Measurements from ENCODE around the gene ZDHHC8. TPM values are rescaled to one million over a fixed set of nuclear protein-coding genes. Genes with fewer than 3 reads are reported as not detected.

Gene ZDHHC8
- total RNA-seq, 2 donors from 2014 or later: 41.6 to 47.6 TPM

DNA sequence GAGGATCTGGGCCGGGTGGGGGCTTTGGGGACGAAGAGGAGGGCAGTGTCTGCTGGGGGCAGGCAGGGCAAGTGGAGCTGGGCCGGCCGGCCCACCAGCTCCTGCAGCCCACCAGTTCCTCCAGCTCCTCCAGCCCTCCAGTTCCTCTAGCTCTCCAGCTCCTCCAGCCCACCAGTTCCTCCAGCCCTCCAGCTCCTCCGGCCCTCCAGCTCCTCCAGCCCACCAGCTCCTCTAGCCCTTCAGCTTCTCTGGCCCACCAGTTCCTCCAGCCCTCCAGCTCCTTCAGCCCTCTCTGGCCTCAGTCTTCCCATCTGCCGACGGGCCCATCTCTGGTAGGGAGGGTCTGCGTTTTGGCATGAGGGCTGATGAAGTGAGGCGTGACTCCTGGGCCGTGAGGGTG is 28.4 kb downstream of the ZDHHC8 start:
- no peak for ATAC-seq (replicated peaks in 1 of 2)
- no peak overlapping the region for H3K27ac Mint-ChIP-seq

DNA sequence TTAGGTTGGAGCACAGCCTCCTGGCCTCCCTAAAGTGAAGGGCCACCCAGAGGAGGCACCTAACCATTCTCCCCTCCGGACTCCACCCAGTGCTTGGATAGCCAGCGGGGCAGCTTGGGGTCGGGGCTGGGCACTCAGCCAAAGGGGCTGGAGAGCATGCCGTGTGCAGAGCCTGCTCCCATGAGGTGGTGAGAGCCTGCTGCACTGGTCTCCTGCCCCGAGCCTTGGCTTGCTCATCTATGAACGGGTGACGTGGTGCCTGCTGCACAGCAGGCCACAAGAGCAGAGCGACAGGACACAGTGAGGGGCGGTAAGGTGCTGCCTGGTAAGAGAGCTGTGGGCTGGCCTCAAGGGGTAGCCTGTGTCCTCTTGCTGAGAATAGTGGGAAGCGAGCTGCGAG is 33.3 kb downstream of the ZDHHC8 start:
- ATAC-seq (replicated peaks in 1 of 2): no peak
- Mint-ChIP-seq H3K4me1 (ENCODE audit: low read depth) (no peaks in the 10 kb centered on the region), H3K27ac (no peak overlapping the region)

More for the DNA sequence above, 28.4 kb downstream of the ZDHHC8 start:
- Mint-ChIP-seq H3K27me3 (ENCODE audit: low read depth) (no peaks in the 10 kb centered on the region), H3K36me3 (ENCODE audit: insufficient read depth in 2 of 2) (peaks cover 0 to 2% of the 10 kb centered on the region in 2 donors), H3K9me3 (peaks cover 2% of the 10 kb centered on the region in 2 donors), H3K4me1 (ENCODE audit: low read depth) (no peaks in the 10 kb centered on the region), H3K4me3 (no peak overlapping the region)
- DNase-seq: no peak

DNA sequence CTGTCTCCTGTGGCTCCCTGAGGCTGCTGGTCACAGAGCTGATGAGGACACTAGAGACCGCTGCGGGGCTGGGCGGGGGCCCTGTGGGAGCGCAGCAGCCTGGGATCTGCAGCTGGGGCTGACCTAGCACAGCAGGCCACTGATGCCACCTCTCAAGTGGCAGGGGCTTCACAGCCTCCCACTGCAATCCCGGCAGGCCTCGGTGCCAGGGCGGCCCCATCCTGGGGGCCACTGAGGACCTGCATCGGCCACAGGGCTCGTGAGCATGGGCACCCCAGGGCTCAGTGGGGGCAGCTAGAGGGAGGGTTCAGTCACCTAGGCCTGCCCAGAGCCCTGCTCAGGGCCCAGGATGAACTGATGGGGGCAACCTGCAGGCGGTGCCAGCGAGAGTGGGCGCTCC is 33.8 kb downstream of the ZDHHC8 start:
- DNase-seq: no peak
- Mint-ChIP-seq H3K9me3 (peaks cover 2% of the 10 kb centered on the region in 2 donors), H3K4me3 (no peak overlapping the region), H3K27me3 (ENCODE audit: low read depth) (no peaks in the 10 kb centered on the region), H3K4me1 (ENCODE audit: low read depth) (no peaks in the 10 kb centered on the region), H3K36me3 (ENCODE audit: insufficient read depth in 2 of 2) (peaks cover 0 to 2% of the 10 kb centered on the region in 2 donors), H3K27ac (no peak overlapping the region)
- ATAC-seq (replicated peaks in 1 of 2): no peak

More for the DNA sequence above, 33.3 kb downstream of the ZDHHC8 start:
- Mint-ChIP-seq H3K27me3 (ENCODE audit: low read depth) (no peaks in the 10 kb centered on the region), H3K36me3 (ENCODE audit: insufficient read depth in 2 of 2) (peaks cover 0 to 2% of the 10 kb centered on the region in 2 donors), H3K9me3 (peaks cover 2% of the 10 kb centered on the region in 2 donors), H3K4me3 (no peak overlapping the region)
- DNase-seq: no peak

DNA sequence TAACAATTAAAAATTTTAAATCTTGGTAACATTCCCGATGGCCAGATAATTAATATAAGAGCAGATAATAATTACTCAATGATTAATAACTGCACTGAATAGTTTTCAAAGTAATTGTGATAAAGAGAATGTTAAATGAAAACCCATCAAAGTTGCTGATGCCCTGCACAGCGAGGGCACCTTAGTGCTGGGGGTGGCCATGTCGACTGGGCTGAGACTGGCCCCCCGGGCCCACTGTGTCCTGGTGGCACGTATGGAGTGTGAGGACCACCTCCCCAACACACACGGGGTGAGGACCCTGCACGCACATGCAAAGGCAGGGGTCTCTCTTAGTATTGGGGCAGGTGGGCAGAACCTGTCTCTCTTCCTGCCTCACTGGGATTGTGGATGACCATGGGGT is 34.3 kb downstream of the ZDHHC8 start:
- Mint-ChIP-seq H3K36me3 (ENCODE audit: insufficient read depth in 2 of 2) (peaks cover 0 to 2% of the 10 kb centered on the region in 2 donors), H3K4me1 (ENCODE audit: low read depth) (no peaks in the 10 kb centered on the region), H3K4me3 (no peak overlapping the region), H3K9me3 (peaks cover 2% of the 10 kb centered on the region in 2 donors), H3K27ac (no peak overlapping the region), H3K27me3 (ENCODE audit: low read depth) (no peaks in the 10 kb centered on the region)
- DNase-seq (no peak), ATAC-seq (replicated peaks in 1 of 2) (no peak)

DNA sequence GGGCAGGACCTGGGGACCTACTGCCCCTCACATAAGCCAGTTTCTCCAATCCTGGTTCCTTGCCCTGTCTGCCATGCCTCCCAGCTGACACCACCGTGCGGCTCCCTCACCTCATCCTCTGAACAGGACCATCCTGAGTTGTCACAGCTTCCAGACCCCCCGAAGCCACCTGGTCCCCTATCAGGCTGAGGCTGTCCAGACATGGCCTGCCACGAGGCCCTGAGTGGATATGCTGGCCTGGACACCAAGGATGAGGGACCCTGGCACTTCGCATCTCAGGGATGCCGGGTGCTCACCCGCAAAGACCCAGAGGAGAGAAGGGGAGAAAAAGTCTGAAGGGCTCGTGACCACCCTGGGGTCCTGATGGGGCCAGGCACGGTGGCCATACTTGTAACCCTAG is 35.1 kb downstream of the ZDHHC8 start:
- H3K9me3 Mint-ChIP-seq: peaks cover 2% of the 10 kb centered on the region in 2 donors
- no peak for ATAC-seq (replicated peaks in 1 of 2)

DNA sequence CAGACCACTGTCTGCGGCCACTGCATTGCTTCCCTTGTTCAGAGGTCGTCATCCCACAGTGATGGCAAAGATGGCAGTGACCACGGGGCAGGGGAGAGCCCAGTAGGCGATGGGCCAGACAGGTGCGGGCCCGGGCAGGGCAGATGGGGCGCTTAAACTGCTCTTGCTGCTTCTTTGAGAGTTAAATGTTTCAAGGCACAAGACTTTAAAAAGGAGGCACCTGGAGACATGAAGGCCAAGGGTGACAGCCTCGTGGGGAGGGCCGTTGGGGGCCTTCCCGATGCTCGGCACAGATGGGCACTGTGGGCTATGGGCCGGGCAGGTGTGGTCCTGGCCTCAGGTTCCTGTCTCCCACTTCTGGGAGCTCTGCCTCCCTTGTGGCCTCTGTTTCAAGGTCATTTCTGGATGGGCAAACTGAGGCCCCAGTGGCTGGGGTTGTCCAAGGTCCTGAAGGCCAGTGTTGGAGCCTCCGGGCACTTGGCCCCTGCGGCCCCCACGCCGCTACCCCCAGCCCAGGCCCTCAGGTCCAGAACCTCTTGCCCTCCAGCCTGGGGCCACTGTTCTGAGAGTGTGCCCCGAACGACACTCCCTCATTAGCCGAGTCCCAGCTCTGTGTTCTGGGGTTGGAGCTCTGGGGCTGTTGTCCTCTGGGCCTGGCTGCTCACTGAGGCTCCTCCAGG is 36.2 kb downstream of the ZDHHC8 start:
- H3K36me3 Mint-ChIP-seq (ENCODE audit: insufficient read depth in 2 of 2): peaks cover 0 to 2% of the 10 kb centered on the region in 2 donors
- peaks cover 2% of the 10 kb centered on the region in 2 donors for H3K9me3 Mint-ChIP-seq
- H3K27ac Mint-ChIP-seq: no peak overlapping the region
- ATAC-seq (replicated peaks in 1 of 2) (no peak), DNase-seq (no peak)
- H3K27me3 Mint-ChIP-seq (ENCODE audit: low read depth): no peaks in the 10 kb centered on the region
- no peaks in the 10 kb centered on the region for H3K4me1 Mint-ChIP-seq (ENCODE audit: low read depth)
- H3K4me3 Mint-ChIP-seq: no peak overlapping the region

More for the DNA sequence above, 35.1 kb downstream of the ZDHHC8 start:
- H3K4me3 Mint-ChIP-seq: no peak overlapping the region
- no peak overlapping the region for H3K27ac Mint-ChIP-seq
- H3K27me3 Mint-ChIP-seq (ENCODE audit: low read depth): no peaks in the 10 kb centered on the region
- H3K4me1 Mint-ChIP-seq (ENCODE audit: low read depth): no peaks in the 10 kb centered on the region
- peaks cover 0 to 2% of the 10 kb centered on the region in 2 donors for H3K36me3 Mint-ChIP-seq (ENCODE audit: insufficient read depth in 2 of 2)
- DNase-seq: no peak

DNA sequence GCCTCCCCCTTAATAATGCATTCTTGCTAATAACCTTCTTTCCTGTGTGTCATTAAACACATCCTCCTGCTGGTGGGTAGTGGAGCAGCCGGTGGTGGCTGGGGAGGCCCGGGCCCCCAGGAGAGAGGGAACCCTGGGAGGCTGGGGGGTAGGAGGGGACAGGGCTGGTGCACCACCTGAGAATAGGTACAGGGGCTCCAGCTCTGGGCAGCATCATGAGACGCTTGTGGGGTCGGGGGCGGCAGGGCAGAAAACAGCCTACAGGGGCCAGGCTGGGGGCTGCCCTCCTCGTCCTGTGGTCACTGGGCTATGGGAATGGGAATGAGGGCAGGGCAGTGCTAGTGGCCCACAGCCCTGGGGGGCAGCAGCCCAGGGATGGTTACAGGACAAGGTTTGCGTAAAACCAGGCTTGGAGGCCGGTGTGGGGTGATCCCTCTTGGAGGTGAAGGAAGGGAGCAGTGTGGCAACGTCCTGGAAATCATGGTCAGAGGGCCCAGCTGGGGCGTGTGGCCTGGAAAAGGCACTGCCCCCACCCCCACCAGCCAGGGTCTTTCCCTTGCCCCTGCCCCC is 37.7 kb downstream of the ZDHHC8 start:
- H3K4me3 Mint-ChIP-seq: no peak overlapping the region
- no peaks in the 10 kb centered on the region for H3K4me1 Mint-ChIP-seq (ENCODE audit: low read depth)
- ATAC-seq (replicated peaks in 1 of 2) (no peak), DNase-seq (no peak)
- peaks cover 0 to under 1% of the 10 kb centered on the region in 2 donors for H3K36me3 Mint-ChIP-seq (ENCODE audit: insufficient read depth in 2 of 2)
- no peaks in the 10 kb centered on the region for H3K27me3 Mint-ChIP-seq (ENCODE audit: low read depth)
- peaks cover under 1% of the 10 kb centered on the region in 2 donors for H3K9me3 Mint-ChIP-seq
- no peak overlapping the region for H3K27ac Mint-ChIP-seq

DNA sequence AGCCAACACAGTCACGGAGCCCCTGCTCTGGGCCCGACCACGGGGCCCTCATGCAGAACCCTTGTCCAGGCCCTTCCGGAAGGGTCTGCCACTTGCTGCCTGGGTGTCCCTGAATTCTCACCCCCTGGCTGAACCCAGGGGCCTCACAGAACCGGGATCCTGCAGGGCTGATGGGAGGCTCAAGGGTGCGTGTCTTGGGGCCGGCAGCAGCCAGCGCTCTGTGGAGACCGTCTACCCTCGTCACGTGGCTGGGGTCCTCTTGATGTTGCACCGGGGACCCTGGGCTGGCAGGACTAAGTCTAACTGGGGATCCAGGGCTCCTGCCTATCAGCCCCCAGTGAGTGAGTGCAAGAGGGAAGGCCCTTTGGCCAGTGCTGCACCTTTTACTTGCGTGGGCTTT is 38.6 kb downstream of the ZDHHC8 start:
- H3K4me3 Mint-ChIP-seq: no peak overlapping the region

DNA sequence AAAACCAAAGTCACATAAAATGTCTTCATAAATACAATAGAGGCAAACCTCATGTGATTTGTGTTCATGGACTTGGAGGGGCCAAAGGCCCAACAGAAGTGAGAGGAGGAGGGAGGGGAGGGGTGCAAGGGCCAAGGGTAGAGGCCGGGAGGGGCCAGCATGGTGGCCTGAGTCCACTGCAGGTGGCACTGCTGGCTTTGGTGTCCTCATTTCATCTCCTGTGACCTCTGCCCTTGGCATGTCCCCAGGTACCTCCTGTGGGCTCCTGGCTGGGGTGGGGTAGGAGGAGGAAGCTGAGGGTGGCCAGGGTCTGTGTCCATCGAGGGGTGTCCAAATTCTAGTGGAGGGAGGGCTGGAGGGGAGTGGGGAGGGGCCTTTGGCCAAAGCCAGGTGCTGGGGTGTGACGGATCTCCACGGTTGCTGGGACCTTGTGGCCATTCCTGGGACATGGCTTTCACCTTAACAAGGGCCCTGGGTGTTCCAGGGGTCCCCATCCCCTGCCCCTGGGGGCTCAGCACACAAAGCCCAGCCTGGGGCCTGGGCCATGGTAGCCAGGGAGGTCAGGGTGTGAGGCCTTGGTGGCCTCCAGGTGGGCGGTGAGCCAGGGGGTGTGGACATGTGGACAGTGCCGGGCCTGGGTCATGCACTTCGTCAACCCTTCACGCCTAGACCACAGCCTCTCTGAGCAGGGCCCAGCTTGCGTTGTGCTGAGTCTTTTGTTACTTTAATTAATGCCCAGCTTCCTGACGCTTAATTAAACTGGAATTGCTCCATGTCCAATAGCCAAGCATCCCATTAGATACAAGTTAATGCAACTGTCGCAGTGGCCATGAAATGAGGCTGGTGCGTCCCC is 39.9 kb downstream of the ZDHHC8 start:
- Mint-ChIP-seq H3K4me3 (no peak overlapping the region), H3K36me3 (ENCODE audit: insufficient read depth in 2 of 2) (no peaks in the 10 kb centered on the region), H3K27ac (no peak overlapping the region), H3K9me3 (no peaks in the 10 kb centered on the region), H3K4me1 (ENCODE audit: low read depth) (no peaks in the 10 kb centered on the region), H3K27me3 (ENCODE audit: low read depth) (no peaks in the 10 kb centered on the region)
- DNase-seq (no peak), ATAC-seq (replicated peaks in 1 of 2) (no peak)

More for the DNA sequence above, 38.6 kb downstream of the ZDHHC8 start:
- Mint-ChIP-seq H3K27me3 (ENCODE audit: low read depth) (no peaks in the 10 kb centered on the region), H3K27ac (no peak overlapping the region), H3K36me3 (ENCODE audit: insufficient read depth in 2 of 2) (no peaks in the 10 kb centered on the region), H3K9me3 (no peaks in the 10 kb centered on the region), H3K4me1 (ENCODE audit: low read depth) (no peaks in the 10 kb centered on the region)
- DNase-seq (no peak), ATAC-seq (replicated peaks in 1 of 2) (no peak)

DNA sequence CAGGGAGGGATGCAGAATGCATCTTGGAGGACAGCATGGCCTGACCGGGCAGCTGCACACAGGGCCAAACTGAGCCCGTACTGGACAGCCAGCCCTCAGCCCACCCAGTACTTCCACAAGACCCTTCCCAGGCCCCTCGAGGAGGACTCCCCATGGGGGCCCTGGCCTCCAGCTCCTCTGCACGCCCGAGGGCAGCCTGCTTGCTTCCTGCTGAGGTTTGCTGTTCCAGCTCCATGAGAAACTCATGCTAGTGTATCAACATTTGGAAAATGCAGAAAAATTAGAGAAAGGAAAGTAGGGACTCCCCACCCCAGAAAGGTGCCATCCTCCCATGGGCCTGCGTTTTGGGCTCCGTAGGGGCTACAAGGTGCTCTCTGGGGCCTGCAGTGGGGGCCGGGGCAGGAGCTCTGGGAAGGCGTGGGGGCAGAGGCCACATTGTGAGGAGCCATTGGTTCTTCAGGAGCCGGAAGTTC is 40.6 kb downstream of the ZDHHC8 start:
- no peak for ATAC-seq (replicated peaks in 1 of 2)
- H3K9me3 Mint-ChIP-seq: no peaks in the 10 kb centered on the region
- H3K4me1 Mint-ChIP-seq (ENCODE audit: low read depth): no peaks in the 10 kb centered on the region
- H3K36me3 Mint-ChIP-seq (ENCODE audit: insufficient read depth in 2 of 2): no peaks in the 10 kb centered on the region
- no peak overlapping the region for H3K27ac Mint-ChIP-seq
- H3K27me3 Mint-ChIP-seq (ENCODE audit: low read depth): no peaks in the 10 kb centered on the region
- no peak for DNase-seq
- no peak overlapping the region for H3K4me3 Mint-ChIP-seq

DNA sequence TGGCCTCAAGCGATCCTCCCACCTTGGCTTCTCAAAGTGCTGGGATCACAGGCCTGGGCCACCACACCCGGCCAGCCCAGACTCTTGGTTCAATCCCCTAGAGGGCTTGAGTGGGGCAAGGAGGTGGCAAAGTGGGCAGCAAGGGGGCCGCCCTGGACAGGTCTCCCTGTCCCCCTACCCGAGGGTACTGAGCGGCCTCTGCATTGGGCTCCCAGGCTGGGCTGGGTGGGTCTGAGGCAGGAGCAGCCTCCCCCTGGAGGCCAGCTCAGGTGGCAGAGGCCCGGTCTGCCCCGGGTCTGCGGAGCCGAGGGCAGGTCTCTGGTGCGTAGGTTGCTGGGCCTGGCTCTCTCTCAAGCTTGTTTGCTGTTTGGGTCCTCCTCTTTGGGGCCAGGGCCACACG is 41.6 kb downstream of the ZDHHC8 start:
- no peak overlapping the region for H3K27ac Mint-ChIP-seq
- no peak for ATAC-seq (replicated peaks in 1 of 2)
- no peak for DNase-seq
- H3K36me3 Mint-ChIP-seq (ENCODE audit: insufficient read depth in 2 of 2): no peaks in the 10 kb centered on the region
- no peaks in the 10 kb centered on the region for H3K9me3 Mint-ChIP-seq
- H3K27me3 Mint-ChIP-seq (ENCODE audit: low read depth): no peaks in the 10 kb centered on the region
- no peaks in the 10 kb centered on the region for H3K4me1 Mint-ChIP-seq (ENCODE audit: low read depth)
- H3K4me3 Mint-ChIP-seq: no peak overlapping the region

DNA sequence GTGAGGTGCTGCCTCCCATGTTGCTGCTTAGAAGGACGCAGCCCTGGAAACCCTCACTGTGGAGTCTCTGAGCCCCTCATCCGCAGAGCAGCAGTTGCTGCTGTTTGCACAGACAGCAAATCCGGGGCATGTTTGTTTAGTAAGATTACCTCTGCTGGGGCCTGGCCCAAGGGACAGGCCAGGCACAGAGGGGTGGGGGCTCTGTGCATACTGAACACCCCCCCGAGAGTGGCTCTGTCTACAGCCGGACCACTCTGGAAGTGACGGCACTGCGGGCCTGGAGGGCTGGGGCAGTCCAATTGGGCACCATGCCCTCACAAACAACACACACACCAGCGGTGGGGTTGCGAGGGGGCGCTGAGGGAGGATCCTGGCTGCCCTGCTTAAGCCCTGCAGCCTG is 42.2 kb downstream of the ZDHHC8 start:
- Mint-ChIP-seq H3K9me3 (no peaks in the 10 kb centered on the region), H3K27ac (no peak overlapping the region)

More for the DNA sequence above, 42.2 kb downstream of the ZDHHC8 start:
- no peak overlapping the region for H3K4me3 Mint-ChIP-seq
- ATAC-seq (replicated peaks in 1 of 2) (no peak), DNase-seq (no peak)
- no peaks in the 10 kb centered on the region for H3K4me1 Mint-ChIP-seq (ENCODE audit: low read depth)
- H3K36me3 Mint-ChIP-seq (ENCODE audit: insufficient read depth in 2 of 2): no peaks in the 10 kb centered on the region
- H3K27me3 Mint-ChIP-seq (ENCODE audit: low read depth): no peaks in the 10 kb centered on the region

Data from activated T-cell treated with anti-CD3 and anti-CD28 coated beads, Interleukin-2, amount 50 U/mL, for 72 hours (primary cell).